A204.1 (cell line): ENCODE data around the gene MPND.

ENCODE experiments used
- FAIRE-seq: peaks from 2 replicates; lab custom pipeline; 2012; peaks lifted over from hg19 to GRCh38; lab: Jason Lieb, UNC

The MPND gene

DNA sequence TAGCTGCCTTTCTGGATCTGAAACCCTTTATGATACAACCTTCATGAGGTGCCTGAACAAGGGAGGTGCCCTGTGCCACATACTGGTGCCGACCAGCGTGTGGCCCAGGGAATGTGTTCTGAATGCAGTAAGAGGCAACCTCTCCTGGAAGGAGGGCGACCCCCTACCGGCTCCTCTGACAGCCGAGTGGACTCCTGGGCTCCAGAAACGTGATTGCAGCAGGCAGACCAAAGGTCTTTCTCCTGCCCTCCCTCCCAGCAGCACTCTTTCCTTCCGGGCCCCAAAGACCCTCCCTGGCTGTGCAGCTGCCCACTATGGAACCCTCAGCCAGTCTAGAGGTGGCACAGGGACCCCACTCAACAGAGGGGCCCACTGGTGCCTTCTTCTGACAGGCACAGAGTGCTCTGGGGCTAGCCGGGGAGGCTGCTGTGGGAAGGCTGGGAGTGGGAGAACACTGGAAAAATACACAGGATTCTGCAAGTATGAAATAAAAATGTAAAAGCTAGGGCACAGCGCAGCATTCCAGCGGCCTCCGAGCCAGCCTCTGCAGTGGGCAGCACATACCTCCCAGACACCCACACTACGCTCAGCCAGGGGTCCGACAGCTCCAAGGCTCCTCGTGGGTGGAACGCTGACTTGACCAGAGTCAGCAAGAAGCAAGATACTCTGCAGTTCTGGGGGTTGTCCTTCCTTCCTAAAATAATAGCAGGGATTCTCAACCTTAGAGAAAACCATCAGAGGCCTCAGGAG, 42.1 kb downstream of the MPND start:
- no peak for FAIRE-seq

DNA sequence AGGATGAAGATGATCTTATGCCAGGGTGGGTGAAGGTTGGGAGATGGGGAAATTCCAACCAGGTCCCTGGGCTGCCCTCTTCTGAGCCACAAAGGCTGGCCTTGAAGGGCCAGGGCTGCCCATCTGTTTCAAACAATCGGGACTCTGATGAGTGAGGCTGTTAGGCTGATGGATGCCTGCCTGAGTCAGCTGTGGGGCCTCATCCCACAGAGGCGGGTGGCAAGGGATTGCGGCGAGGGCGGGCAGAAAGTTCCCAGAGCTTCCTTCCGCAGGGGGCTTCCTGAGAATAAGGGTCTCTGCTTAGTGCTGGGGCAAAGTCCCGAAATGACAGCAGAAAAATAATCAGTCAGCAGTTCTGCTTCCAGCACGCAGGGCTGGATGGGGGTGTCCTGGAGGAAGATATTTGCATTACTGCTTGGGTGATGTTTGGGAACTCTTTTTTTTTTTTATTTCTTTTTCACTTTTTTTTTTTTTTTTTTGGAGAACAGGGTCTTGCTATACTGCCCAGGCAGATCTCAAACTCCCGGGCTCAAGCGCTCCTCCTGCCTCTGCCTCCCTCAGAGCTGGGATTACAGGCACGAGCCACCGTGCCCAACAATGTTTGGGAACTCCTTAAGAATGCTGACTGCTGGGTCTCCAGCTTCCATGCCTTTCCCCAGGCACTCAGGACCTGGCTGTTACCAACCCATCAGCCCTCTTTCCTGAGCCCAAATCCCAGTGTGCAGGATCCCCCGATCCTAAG, 42.9 kb downstream of the MPND start:
- no peak for FAIRE-seq

DNA sequence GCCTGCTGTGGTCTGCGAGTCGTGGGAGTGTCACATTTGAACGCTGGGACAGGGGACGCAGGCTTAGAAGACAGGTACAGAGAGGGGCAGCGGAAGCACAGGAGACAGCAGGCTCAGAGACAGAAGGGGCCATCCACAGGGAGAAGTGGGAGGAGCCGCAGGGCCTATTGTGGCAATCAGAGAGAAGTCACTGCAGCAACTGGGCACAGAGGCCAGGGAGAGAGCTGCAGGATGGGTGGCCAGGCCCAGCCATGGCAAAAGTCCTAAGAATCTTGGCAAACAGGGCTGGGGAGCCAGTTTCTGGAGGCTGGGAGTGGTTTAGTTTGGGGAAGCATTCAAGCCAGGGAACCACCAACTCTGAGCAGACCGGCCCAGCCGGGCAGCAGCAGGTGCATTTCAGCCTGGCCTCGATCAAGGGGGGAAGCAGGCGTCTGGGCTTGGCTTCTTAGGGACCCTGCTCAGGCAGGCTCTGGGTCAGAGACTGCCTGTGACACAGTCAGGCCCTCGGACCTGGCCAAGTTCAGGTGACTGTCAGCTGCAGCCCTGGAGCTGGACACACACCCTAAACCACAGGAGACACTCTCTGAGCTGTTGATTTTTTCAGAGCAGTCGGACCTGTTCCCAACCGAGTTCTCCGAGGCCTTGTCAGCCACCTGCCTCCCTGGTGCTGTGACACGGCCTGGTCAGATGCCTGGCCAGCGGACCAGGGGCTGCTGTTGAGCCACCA, 45.1 kb downstream of the MPND start:
- no peak for FAIRE-seq

DNA sequence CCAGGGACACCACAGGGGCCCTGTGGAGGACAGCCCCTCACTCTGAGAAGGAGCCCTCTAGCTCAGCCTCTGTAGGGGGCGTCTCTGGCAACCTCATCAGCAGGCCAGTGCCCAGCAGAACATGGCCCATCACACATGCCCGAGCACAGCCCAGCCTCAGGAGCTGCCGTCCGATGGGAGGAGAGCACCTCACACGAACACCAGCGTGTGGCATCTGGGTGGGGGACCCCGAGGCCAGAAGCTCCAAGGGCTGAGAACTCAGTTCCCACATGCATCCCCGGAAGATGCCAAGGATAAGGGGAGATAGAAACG, 45.7 kb downstream of the MPND start:
- no peak for FAIRE-seq

DNA sequence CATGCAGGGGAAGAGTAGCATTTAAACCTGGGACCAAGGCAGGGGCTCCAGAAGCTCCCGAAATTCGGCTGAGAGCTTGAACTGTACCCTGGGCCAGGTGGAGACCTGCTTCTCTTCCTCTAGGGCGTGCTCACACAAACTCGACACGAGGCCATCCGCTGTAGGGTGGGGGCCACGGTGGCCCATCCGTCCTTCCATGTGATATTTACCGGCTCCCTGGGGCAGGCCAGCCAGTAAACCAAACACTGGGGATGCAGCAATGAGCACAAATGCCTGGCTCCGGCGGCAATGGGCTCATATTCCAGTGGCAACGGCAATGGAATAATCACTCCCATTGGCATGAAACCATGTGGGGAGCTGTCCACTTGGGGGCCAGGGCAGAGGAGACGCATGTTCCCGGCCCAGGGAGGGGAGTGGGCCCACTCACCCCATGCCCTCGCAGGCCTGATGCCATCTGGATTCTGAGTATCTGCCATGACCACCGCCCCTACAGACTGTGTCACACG, 46.2 kb downstream of the MPND start:
- FAIRE-seq = no peak

DNA sequence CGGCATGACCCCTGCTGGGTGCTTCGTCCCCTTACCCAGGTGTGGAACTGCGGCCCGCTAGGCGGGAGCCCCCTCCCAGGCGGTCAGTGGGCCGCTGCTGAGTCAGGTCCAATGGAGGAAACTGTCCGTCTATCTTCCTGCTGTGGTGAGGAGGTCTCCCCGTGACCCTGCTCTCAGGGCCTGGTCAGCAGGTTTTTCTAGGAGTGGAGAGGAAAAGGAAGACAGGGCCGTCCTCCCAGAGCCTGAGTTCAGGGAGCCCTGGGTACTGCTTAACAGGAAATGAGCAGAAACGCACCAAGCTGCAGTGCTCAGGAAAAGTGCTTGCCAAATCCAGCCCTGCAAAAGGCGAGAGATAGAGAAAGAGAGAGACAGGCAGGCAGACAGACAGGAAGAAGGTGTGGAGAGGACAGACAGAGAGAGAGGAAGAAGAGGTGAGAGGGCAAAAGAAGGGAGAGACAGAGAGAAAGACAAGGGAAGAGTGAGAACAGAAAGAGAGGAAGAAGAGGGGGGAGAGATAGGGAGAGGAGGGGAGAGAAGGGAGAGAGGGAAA, 46.7 kb downstream of the MPND start:
- no peak for FAIRE-seq

DNA sequence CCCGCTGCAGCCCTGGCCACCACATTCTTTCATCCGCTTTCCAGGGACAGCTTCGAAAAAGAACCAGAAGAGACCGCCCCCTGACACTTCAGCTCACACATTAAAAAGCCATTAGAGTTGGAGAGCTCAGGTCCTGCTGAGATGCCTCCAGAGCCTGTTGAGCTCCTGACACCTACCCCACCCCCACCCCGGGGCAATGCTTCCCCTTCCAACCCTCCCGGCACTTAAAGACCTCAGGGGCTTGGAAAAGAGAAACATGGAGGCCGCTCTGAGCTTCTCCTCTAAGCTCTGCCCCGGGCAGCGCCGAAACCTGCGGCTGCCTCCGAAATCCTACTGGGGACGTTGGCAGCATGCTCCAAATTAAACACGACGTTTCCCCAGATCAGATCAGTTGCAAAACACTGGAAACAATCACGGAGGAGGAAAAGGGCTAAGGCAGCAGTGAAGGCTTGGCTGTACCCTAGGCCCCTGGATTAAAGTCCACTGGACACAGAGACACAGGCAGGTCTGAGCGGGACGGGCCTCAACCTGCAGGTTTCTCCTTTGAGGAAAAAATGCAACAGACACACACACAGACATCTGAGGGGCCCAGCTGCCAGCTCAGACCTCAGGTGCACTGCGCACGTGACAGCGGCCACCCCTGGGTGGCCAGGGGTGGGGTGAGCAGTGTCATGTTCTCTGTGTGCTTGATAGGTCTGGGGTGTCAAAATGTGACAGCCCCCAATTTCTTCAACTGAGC, 47.4 kb downstream of the MPND start:
- FAIRE-seq = no peak

DNA sequence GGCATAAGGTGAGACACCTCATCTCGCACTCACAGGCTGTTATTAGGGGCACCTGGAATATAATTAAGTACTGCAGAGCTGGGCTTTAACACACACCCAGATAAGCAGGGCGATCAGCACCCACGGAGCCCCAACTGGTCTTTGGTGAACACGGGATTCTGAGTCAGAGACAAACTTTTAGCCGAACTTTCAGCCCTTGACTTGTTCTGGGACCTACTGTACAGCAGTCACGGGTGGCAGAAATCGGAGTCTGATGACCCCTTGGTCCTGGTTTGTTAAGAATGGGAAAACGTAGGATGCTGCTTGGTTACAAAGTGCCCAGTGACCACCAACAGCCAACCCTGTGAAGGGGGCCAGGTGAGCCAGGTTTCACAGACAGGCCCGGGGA, 47.9 kb downstream of the MPND start:
- FAIRE-seq = no peak

DNA sequence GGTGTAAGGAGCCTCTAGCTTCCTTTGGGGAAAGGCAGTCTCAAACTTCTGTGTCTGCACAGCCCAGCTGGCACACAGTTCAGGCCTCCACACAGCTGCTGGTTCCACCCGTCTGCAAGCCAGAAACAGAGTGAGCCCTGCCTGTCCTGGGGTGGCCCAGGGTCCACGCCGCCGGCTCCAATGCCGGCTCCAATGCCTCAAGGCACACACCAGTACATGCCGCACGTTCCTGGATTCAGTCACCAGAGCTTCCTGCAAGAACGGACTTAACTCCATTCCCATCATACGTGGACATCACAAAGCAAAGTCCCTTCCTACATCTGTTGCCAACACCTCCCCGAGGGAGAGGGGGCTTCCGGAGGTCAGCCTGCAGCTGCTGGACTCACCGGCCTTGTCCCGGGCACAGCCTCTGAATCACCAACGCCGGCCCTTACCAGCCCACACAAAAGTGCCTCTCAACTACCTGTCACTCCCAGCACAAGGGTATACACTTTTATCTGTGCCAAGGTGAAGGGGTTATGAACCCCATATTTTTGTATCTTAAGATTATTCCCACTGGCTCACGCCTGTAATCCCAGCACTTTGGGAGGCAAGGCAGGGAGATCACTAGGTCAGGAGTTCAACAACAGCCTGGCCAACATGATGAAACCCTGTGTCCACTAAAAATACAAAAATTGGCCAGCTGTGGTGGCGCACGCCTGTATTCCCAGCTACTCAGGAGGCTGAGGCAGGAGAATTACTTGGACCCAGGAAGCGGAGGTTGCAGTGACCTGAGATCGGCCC, 48.5 kb downstream of the MPND start:
- no peak for FAIRE-seq

DNA sequence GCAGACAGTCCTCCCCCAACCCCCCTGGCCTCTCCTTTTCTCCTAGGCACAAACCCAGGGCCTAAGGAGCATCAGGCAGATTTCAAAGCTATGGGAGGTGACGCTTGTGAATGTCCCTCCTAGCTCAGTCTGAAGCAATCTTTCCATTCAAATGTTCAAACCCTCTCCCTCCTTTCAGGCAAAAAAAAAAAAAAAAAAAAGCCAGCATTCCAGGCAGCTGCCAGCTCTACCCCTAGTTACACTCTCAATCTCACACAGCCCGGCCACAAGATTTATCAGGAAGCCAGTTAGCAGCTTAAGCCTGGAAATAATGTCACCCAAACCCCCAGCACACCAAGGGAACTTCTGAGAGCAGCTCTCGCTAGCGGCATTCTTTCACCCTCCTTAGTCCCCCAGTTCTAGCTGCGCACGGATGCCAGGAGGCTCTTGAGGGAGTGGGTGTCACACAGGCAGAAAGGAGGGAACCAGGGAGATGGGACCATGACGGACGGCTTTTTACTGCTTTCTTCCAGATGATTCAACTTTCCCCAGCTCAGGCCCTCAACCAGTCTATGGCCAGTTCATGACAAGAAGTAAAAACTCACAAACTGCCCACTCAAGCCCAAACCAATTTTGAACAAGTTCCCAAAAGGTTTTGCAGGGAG, 50.7 kb downstream of the MPND start:
- FAIRE-seq = no peak

DNA sequence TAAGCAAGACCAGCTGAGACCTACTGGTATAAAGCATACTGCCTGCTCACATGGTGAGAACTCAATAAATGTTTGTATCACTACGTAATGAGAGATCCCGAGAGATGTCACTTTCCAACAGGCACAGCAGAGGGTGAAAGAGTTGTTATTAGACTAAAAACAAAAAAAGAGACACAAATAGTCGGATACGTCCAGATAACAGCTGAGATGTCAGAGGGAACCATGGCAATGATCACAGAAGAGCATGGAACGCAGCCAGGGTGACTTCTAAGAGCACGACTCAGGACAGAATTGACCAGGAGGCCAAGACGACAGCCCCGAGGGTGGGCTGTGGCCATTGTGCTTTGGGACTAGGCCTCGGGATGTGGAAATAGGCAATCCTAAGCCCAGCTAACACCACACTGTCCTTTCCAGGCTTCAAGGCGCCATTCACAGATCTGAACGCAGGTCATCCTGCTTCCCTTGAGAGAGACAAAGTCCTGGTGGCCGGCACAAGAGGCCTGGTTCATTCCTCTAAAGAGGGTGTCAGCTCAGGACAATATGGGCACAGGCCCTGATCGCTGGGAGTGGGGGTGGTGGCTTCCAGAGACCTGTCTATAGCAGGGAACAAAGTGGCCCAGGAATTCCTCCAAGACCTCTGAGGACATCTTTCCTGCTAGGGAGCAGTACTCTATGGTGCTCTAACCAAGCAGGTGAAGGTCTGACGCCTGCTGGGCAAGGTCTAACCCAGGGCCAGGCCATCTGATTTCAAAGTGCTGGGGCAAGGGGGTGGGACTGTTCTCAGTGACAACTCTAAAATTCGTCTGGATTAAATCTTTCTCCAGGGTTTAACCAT, 53.8 kb downstream of the MPND start:
- FAIRE-seq = no peak

DNA sequence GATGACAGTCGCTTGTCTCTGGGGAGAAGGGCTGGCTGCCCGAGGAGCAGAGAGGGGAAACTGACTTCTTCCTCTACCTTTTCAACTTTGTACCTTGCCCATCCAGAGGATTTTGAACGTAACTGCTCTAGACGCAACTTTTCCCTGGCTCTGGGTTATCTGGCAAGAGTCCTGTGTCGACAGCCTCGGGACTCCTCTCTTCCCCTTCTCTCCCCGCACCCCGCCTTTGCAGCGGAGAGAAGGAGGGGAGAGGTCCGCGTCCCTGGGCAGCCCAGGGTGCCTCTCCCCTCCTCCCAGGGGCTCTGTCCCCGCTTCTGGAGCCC, 56.4 kb downstream of the MPND start:
- FAIRE-seq = no peak

DNA sequence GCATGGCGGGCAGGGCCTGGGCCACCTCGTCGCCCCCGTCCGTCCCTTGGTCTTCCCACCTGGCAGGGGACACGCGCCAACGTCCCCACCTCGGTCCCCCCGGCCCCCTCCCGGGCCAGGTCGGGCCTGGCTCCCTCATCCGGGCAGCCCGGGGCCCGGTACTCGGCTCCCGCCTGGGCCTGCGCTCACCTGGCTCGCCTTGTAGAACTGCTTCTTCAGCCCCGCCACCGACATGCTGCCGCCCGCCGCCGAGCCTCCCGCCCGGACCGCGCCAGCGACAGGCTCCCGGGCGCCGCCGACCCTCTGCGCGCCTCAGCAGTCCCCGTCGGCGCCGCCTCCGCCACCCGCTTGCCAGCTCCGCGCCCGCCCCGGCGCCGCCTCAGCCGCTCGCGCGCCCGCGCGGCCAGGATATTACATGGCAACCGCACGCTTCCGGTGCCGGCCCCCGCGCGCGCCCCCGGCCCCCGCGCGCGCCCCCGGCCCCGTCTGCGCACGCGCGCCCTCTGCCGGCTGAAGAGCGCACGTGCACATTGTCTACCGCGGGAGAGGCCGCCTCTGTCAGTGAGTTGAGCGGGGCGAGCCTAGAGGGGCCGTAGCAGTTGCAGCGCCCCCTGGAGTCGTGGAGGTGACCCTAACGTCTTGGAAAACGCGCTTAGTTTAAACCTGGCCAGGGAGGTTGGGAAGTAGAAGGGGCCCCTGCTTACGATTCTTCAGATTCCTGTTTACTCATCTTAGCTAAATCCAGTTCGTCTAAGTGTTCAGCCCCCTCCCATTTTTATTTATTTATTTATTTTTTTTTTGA, 57.0 kb downstream of the MPND start, which contains the start of gene SH3GL1:
SH3GL1 (minus strand) TSS at position 413 of the 802 bp plus-strand sequence; CDS start at position 234, 179 bp downstream.
- no peak for FAIRE-seq

DNA sequence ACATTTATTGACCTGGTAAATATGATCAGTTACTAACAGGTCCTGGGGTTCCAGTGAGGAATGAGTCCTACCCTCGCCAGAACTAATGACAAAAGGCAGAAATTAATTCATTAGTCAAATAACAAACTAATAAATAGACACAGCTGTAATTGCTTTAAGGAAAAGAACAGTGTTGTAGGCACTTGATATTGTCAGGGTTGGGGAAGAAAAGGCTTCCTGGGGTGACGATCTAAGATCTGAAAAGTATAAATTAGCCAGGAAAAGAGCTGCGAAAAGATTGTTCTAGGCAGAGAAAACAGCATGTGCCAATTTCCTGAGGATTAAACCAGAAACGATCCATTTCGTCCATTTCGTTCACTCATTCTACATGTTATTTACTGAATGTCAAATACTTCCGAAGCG, 58.4 kb downstream of the MPND start:
- FAIRE-seq = no peak

DNA sequence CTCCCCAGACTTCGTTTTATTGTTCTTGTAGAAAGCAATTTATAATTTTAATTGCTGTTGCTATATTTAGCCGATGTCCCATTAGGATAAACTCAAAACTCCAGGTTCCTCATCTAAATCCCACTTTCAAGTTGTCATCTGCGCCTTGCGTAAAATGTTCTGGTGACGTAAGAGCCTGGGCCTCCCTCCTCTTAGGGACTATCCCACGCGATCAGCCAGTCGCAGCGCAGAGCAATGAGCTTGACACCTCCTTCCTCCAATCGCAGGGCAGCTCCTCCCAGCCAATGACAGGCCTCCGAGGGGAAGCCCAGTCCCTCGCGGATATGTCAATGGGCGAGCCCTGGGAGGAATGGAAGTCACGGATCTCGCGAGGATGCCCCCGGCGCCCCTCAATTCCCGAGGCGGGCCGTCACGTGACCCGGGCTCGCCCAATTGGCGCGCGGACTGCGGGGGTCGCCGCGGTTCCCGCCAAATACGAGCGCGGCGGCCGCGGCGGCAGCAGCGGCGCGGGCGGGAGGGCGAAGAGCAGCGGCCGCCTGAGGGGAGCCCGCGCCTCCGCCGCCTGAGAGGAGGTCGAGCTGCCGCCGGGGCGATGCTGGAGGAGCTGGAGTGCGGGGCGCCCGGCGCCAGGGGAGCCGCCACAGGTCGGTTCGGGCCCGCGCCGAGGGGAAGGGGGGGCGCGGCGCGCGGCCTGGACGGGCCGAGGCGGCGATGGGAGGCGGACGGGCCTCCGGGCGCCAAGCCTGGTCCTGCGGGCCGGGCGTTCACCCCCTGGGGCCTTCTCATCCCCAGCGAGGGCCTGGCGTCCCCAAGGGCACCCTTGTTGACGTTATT, 59.0 kb downstream of the MPND start, which contains the start of gene CHAF1A:
CHAF1A (plus strand) TSS at position 470 of the 834 bp plus-strand sequence; CDS start at position 593, 123 bp downstream.
- peak; percentile 98 for FAIRE-seq

DNA sequence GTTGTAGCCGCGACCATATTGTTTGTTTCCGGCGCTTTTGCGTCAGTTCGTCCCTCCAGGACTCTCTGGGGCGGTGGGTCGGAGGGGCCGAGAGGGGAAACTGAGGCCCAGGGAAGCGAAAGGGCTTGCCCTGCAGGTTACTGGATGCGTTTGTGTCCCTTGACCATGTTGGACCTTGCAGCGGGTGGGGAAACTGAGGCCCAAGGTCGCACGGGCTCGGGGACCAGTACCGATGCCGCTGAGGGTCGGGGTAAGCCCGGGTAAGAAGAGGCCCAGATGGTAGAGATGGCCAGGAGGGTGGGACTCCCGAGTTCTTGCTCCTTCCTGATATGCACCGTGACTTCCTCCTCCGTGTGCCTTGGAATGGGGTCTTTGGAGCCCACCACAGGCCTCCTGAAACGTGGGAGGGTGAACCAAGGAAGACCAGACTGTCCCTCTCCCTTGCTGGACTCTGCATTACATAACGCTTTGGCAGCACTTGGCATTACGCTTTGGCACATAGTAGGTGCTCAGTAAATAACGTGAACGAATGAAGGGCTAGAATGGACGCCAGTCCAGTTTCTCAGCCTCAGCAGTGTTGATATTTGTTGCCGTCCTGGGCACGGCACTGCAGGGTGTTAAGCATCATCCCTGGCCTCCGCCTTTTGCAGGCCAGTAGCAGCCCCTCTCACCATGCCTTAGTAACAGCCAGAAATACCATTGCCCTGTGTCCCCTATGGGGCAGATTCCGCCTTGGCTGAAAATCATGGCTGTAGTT, 59.8 kb downstream of the MPND start:
- FAIRE-seq = no peak

DNA sequence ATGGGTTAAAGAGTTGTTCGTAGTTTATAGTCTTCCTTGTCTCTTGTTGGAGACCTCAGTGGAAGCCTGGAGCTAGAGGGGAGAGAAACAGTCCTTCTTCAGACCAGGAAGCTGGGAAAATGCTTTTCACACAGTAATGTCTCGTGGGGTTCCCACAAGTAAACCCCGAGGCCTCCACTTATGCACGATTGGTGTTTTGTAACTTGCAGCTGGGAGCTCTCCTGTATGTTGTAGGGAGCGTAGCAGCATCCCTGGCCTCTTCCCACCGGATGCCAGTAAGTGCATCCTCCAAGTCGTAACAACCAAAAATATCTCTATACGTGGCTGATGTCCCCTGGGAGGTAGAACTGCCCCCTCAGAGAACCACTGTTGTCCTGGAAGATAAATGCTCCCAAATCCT, 62.6 kb downstream of the MPND start:
- no peak for FAIRE-seq
